HEK293T (cell line): ENCODE data around the gene HELZ.

Experiments used
- CTCF ChIA-PET: fragments of 350-600 bp; formaldehyde crosslinking; extraction: SDS; loops from one replicate; lab custom pipeline; 2021; ENCODE audit warnings: antibody characterized with exemption, inconsistent platforms; lab: Yijun Ruan, JAX
- POLR2A ChIA-PET: fragments of 350-600 bp; formaldehyde crosslinking; extraction: SDS; loops from one replicate; lab custom pipeline; 2020; ENCODE audit warnings: antibody characterized with exemption, inconsistent platforms; lab: Yijun Ruan, JAX
- DNase-seq: peaks from one replicate; pipeline ENCODE4 v3.0.0; 2012; ENCODE audit warnings: mixed read lengths; ENCODE audit errors: extremely low spot score
- ARNT ChIP-seq: fragments of 450-650 bp; IDR thresholded peaks from 2 replicates; pipeline ENCODE4 v1.6.1; 2017; ENCODE audit warnings: mild to moderate bottlenecking
- BHLHE40 ChIP-seq: fragments of 450-650 bp; IDR thresholded peaks from 2 replicates; pipeline ENCODE4 v1.6.1; 2016; ENCODE audit warnings: mild to moderate bottlenecking, moderate library complexity, borderline replicate concordance
- CTBP1 ChIP-seq: fragments of 450-650 bp; IDR thresholded peaks from 2 replicates; pipeline ENCODE4 v1.6.1; 2016; ENCODE audit warnings: borderline replicate concordance
- ELF4 ChIP-seq: fragments of 450-650 bp; IDR thresholded peaks from 2 replicates; pipeline ENCODE4 v1.6.1; 2017; ENCODE audit warnings: antibody characterized with exemption
- FOXA1 ChIP-seq: fragments of 450-650 bp; IDR thresholded peaks from 2 replicates; pipeline ENCODE4 v1.6.1; 2016; ENCODE audit warnings: mild to moderate bottlenecking
- FOXK2 ChIP-seq: fragments of 450-650 bp; IDR thresholded peaks from 2 replicates; pipeline ENCODE4 v1.6.1; 2016; ENCODE audit warnings: mild to moderate bottlenecking
- FOXM1 ChIP-seq: fragments of 450-650 bp; IDR thresholded peaks from 2 replicates; pipeline ENCODE4 v1.6.1; 2017; ENCODE audit warnings: mild to moderate bottlenecking, borderline replicate concordance
- HDGF ChIP-seq: fragments of 450-650 bp; IDR thresholded peaks from 2 replicates; pipeline ENCODE4 v1.6.1; 2017; ENCODE audit warnings: antibody characterized with exemption, borderline replicate concordance
- L3MBTL2 ChIP-seq: fragments of 450-650 bp; conservative IDR thresholded peaks from 2 replicates; pipeline ENCODE4 v1.6.1; 2016; ENCODE audit warnings: mild to moderate bottlenecking
- LEF1 ChIP-seq: fragments of 450-650 bp; IDR thresholded peaks from 2 replicates; pipeline ENCODE4 v1.6.1; 2017; ENCODE audit warnings: mild to moderate bottlenecking, borderline replicate concordance
- NFRKB ChIP-seq: fragments of 450-650 bp; IDR thresholded peaks from 2 replicates; pipeline ENCODE4 v1.6.1; 2016; ENCODE audit warnings: mild to moderate bottlenecking, moderate library complexity
- SP1 ChIP-seq: fragments of 450-650 bp; IDR thresholded peaks from 2 replicates; pipeline ENCODE4 v1.6.1; 2017
- SUZ12 ChIP-seq: fragments of 450-650 bp; IDR thresholded peaks from 2 replicates; pipeline ENCODE4 v1.6.1; 2016; ENCODE audit warnings: mild to moderate bottlenecking
- TARDBP ChIP-seq: fragments of 450-650 bp; IDR thresholded peaks from 2 replicates; pipeline ENCODE4 v1.6.1; 2016
- ZNF384 ChIP-seq: fragments of 450-650 bp; IDR thresholded peaks from 2 replicates; pipeline ENCODE4 v1.6.1; 2016
- TF ChIP-seq, protein P1 (sequence below): fragments of 450-650 bp; IDR thresholded peaks from 2 replicates; pipeline ENCODE4 v1.6.1; 2016

The HELZ gene

DNA sequence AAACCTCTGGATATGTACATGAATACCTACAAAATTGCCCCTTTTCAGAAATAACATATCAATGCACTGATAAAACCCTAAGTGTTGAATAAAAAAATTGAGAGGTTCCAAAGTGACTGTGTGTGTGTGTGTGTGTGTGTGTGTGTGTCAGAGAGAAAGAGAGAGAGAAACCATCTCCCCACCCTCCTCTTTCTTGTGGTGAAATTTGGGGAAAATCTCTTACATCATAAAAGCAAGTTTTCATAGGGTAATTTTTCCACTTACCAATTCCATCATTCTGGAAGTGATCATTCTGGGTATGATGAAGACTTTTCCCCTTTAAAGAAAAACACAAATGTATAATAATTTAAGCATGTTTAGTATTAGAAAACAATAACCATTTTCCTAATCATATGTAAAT is 121.3 kb downstream of the HELZ start:
- no peak for DNase-seq
- ChIA-PET POLR2A (no interaction called here), CTCF (no interaction called here)
- TF ChIP-seq ELF4: no peak
- no peak for TF ChIP-seq HDGF
- TF ChIP-seq FOXK2: no peak
- TF ChIP-seq FOXA1: no peak
- no peak for TF ChIP-seq ARNT
- TF ChIP-seq NFRKB: no peak
- TF ChIP-seq, protein P1, sequence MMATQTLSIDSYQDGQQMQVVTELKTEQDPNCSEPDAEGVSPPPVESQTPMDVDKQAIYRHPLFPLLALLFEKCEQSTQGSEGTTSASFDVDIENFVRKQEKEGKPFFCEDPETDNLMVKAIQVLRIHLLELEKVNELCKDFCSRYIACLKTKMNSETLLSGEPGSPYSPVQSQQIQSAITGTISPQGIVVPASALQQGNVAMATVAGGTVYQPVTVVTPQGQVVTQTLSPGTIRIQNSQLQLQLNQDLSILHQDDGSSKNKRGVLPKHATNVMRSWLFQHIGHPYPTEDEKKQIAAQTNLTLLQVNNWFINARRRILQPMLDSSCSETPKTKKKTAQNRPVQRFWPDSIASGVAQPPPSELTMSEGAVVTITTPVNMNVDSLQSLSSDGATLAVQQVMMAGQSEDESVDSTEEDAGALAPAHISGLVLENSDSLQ: no peak
- TF ChIP-seq BHLHE40: no peak
- no peak for TF ChIP-seq SP1
- no peak for TF ChIP-seq TARDBP
- TF ChIP-seq FOXM1: no peak
- TF ChIP-seq L3MBTL2: no peak
- TF ChIP-seq SUZ12: no peak
- TF ChIP-seq LEF1: no peak
- no peak for TF ChIP-seq CTBP1
- no peak for TF ChIP-seq ZNF384

DNA sequence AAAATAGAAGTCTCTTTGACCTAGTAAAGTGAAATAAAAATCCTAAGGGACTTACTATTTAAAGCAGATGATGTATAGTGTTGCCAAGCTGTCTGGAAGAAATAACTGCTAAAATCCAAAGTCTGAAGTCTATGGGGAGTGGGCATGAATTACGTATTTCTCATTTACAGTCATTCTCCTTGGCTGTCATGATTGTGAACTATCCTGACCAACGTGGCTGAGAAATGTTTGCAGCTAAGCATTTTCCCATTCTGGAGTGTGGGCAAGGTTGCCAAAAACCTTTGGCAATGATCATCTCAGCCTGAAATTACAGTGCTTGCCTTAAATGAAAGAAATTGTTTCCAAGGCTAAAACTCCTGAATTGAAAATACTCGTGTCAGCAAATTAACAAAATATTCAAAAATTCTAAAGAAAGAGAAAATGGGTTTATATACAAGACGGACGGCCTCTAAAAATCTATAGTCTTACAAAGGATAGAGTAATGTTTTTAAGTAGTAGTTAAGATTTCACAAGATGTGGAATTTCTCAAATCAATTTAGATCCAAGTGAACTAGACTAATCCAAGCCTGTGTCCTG is 123.6 kb downstream of the HELZ start:
- POLR2A ChIA-PET: no interaction called here
- DNase-seq: no peak
- CTCF ChIA-PET: no interaction called here
- TF ChIP-seq FOXM1: no peak

DNA sequence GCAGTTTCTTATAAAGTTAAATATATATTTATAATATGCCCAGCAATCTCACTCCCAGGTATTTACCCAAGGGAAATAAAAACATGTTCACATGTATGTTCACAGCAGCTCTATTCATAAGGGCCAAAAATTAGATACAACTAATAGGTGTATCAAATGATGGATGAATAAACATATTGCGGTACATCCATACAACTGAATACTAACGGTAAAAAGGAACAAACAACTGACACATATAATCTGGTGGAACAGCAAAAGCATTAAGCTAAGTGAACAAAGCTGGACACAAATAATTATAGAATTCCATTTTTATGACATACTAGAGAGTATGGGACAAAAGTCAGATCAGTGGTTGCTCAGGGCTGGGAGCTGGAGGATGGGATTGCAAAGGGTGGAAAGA is 125.9 kb downstream of the HELZ start:
- ChIA-PET CTCF (no interaction called here), POLR2A (no interaction called here)
- TF ChIP-seq ARNT (no peak), FOXK2 (no peak), CTBP1 (no peak)
- TF ChIP-seq, protein P1: no peak
- no peak for DNase-seq

DNA sequence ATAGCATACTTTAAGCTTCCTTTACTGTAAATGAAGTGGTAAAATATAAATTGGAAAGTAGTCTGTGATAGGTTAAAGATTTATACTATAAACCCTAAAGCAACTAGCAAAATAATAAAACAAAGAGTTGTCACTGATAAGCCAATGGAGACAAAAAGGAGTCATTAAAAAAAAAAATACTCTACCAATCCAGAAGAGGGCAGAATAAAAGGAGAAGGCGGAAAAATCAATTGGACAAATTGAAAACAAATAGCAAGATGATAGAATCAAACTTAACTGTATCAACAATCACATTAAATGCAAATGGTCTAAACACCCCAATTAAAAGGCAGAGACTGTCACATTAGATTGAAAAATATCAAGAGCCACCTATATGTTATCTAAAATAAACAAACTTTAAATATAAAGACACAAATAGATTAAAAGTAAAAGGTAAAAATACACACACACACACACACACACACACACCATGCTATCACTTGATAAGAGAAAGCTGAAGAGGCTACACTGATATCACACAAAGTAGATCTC is 128.9 kb downstream of the HELZ start:
- no peak for DNase-seq
- POLR2A ChIA-PET: no interaction called here
- CTCF ChIA-PET: no interaction called here
- TF ChIP-seq FOXA1 (no peak), FOXK2 (no peak), SUZ12 (no peak), BHLHE40 (no peak)
- TF ChIP-seq, protein P1: no peak

DNA sequence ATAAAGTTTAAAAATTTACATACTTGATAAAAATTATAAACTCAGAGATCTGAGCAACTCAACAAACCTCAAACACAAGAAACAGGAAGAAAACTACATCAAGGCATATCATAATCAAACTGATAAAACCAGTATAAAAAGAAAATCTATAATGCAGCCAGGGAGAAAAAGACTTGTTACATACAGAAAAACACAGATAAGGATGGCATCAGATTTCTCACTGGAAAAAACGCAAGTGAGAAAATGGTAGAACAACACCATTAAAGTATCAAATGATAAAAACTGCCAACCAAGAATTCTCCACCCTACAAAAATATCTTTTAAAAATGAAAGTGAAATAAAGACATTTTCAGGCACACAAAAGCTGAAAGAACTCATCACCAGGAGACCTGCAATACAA is 129.6 kb downstream of the HELZ start:
- TF ChIP-seq SUZ12: no peak
- no peak for DNase-seq
- ChIA-PET POLR2A (no interaction called here), CTCF (no interaction called here)

DNA sequence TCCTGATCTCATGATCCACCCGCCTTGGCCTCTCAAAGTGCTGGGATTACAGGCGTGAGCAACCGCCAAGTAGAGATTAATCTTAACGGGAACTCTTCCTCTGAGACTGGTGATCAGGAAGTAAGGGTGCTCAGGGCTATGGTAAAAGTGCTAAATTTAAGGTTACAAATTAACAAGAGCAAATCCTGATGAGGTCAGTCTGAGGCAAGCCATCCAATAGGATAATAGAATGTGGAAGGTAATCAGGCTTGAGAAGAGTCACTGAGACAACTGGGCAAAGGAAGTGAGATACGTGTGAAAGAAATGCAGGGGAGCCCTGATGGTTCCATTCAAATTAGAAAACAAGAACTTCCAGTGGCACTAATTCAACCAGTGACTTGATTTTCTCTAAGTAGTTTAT is 131.5 kb downstream of the HELZ start:
- CTCF ChIA-PET: no interaction called here
- no peak for DNase-seq
- TF ChIP-seq ARNT (no peak), ELF4 (no peak), FOXA1 (no peak), NFRKB (no peak), L3MBTL2 (no peak), CTBP1 (no peak), ZNF384 (no peak), TARDBP (no peak), FOXK2 (no peak), FOXM1 (no peak), HDGF (no peak)
- TF ChIP-seq, protein P1: no peak
- POLR2A ChIA-PET: no interaction called here

DNA sequence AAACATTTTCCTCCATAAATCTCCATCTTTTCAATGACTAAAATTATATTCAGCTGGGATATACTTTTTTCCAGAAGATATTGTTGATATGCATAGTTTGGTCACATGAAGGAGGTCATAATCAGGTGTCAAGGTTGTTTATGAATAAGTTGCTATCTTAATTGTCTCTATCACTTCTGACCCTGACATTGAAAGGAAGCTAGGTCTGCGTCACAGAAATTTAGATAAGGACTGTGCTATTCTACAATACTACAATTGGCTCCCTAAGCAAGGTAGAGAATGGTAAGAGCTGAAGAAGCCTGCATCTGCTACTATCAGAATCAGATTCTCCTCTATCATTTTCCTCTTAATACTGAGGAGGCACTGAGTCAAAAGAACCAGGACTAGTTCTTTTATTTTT is 133.2 kb downstream of the HELZ start:
- ChIA-PET CTCF (interaction anchor here (0.7 kb wide), 1 partner anchor 112 kb away, joined by 4 read pairs; no protein-coding TSS in a partner anchor), POLR2A (no interaction called here)
- TF ChIP-seq BHLHE40 (no peak), FOXA1 (no peak), TARDBP (no peak), L3MBTL2 (no peak), NFRKB (no peak), SP1 (no peak), SUZ12 (no peak)
- TF ChIP-seq, protein P1: no peak
- no peak for DNase-seq
